Heart right ventricle (tissue), 16 donors: Measurements from ENCODE around the gene TTLL7. TPM values are rescaled to one million over a fixed set of nuclear protein-coding genes. Genes with fewer than 3 reads are reported as not detected.
A peak's percentile ranks its signal among the peaks of the same experiment; 100 is the strongest.

ENCODE experiments used
- ATAC-seq, 8 donors: fragments of 200-7000 bp; cut with Tn5 transposase; one replicate each; pipeline ENCODE4 v1.9.1; 2020; ENCODE audit warnings: mild to moderate bottlenecking in 8 of 8, moderate library complexity in 8 of 8, moderate number of reproducible peaks in 1 of 8
- DNase-seq, 2 donors: peaks; one replicate each; pipeline ENCODE4 v3.0.0-alpha.2; 2020
- H3K27ac ChIP-seq, 10 donors: fragments of 200-600 bp; sonication (generic) in 2 of 10; one replicate each; pipeline versions ENCODE4 v1.5.0 to v1.8.0; 2020 to 2022; ENCODE audit warnings: mild to moderate bottlenecking in 3 of 10
- H3K27me3 ChIP-seq, 7 donors: fragments of 200-600 bp; one replicate each; pipeline ENCODE4 v1.8.0; 2021 to 2022; ENCODE audit warnings: mild to moderate bottlenecking in 2 of 7
- H3K36me3 ChIP-seq, 9 donors: fragments of 200-600 bp; sonication (generic) in 1 of 9; one replicate each; pipeline versions ENCODE4 v1.5.0 to v1.8.0; 2020 to 2022; ENCODE audit warnings: mild to moderate bottlenecking in 2 of 9
- H3K4me1 ChIP-seq, 9 donors: fragments of 200-600 bp; sonication (generic) in 1 of 9; one replicate each; pipeline versions ENCODE4 v1.5.0 to v1.8.0; 2020 to 2022; ENCODE audit warnings: mild to moderate bottlenecking in 4 of 9
- H3K4me3 ChIP-seq, 10 donors: fragments of 200-600 bp; sonication (generic) in 2 of 10; one replicate each; pipeline versions ENCODE4 v1.5.0 to v1.8.0; 2020 to 2022; ENCODE audit warnings: mild to moderate bottlenecking in 7 of 10, moderate library complexity in 2 of 10
- H3K9me3 ChIP-seq, 11 donors: fragments of 200-600 bp in 10 of 11; sonication (generic) in 2 of 11; one replicate each; pipeline versions ENCODE4 v1.5.0 to v1.8.0; 2013 to 2022; ENCODE audit warnings: mild to moderate bottlenecking in 2 of 11, control low read depth in 1 of 11, moderate library complexity in 1 of 11
- WGBS, 2 donors: extraction: QIAGEN DNeasy Blood & Tissue Kit; methylation state at CpG; one replicate each; pipeline ENCODE4 v1.1.7; 2013; ENCODE audit warnings: inconsistent platforms in 1 of 2; 5-methylcytosine and 5-hydroxymethylcytosine counted together
- intact Hi-C, 10 donors: fragments of 100-400 bp; cut with DNase I; formaldehyde crosslinking; loops; one replicate each; pipeline versions ENCODE4 v1.11.1 to v1.14.2; 2022
- polyA plus RNA-seq, 2 donors: library from polyadenylated mRNA; stranded (reverse); fragments of 200-250 nt; gene quantifications; one replicate each; pipeline ENCODE4 v1.2.3, GENCODE V29; 2013
- total RNA-seq, 10 donors: library from RNA; stranded (reverse); fragmentation: NEBNext Ultra II Directional in 3 of 10; extraction: Animal tissue kit (Norgen Biotek cat#: 25700) in 3 of 10; gene quantifications; one replicate each; pipeline versions ENCODE4 v1.2.1 to v1.2.4, GENCODE V29; 2021 to 2023
- TF ChIP-seq, protein P1 (sequence below), 9 donors: fragments of 200-600 bp; sonication (generic) in 2 of 9; IDR thresholded peaks; one replicate each; pipeline versions ENCODE4 v1.5.0 to v1.8.0; 2021 to 2022; ENCODE audit warnings: antibody characterized with exemption in 9 of 9, mild to moderate bottlenecking in 5 of 9, moderate library complexity in 1 of 9
- donor health status: Arrhythmogenic right ventricular cardiomyopathy.
- donor health status: ischemic (EF 13 %, LVEDD 7.1; RV severe dilation, severe dysfunction).
- donor health status: healthy with polysubstance abuse.
- donor health status: DM: no; HTN: yes; CAD: no.
- donor health status: DM: no; HTN: no; CAD: no.
- donor health status: ischemic (EF 25% LVEDD 6.9; RV normal size, moderate dysfunction).
- donor health status: ischemic (EF 25% LVEDD 5.7; RV mildly dilated, moderate dysfunction).
- donor health status: healthy.
- donor health status: DM: yes; HTN: yes; CAD: no.
- donor health status: Ischemic cardiomyopathy.
- donor health status: ischemic (EF 35%, LVEDD 5.7; RV mildly dilated, moderate dysfunction).
- donor health status: nonischemic (EF 11% LVEDD 7.7; RV severe dilation, severe dysfunction).
- donor health status: DM: yes; HTN: yes; CAD: no.
- donor health status: PGD.
- donor health status: ischemic (EF 29% LVEDD 5.4; RV normal size, mild dysfunction).
- donor health status: nonischemic (EF 23%, LVEDD 6.1; RV moderate dilation, normal function).

TTLL7 gene
- total and polyA plus RNA-seq, 12 donors, result 1.0 to 12.1 (median 3.7) TPM

GRCh38 chr1:84000954-84001495 is 2.1 kb upstream of the TTLL7 start:
- ATAC-seq, result no peak
- H3K9me3 ChIP-seq, result no peaks in the 10 kb centered on the region
- WGBS, 2 donors, result 72 to 83% methylated on average over 4 of the region's 4 CpGs
- intact Hi-C loops, result no loop called here
- no peak overlapping the region for H3K4me3 ChIP-seq
- DNase-seq, result no peak
- no peak overlapping the region for H3K27ac ChIP-seq
- H3K4me1 ChIP-seq, result peaks cover 0 to 30% (median 3%) of the 10 kb centered on the region in 9 donors
- peaks cover 0 to 44% (median 7%) of the 10 kb centered on the region in 7 donors for H3K27me3 ChIP-seq
- H3K36me3 ChIP-seq, result no peaks in the 10 kb centered on the region
- TF ChIP-seq, protein P1, sequence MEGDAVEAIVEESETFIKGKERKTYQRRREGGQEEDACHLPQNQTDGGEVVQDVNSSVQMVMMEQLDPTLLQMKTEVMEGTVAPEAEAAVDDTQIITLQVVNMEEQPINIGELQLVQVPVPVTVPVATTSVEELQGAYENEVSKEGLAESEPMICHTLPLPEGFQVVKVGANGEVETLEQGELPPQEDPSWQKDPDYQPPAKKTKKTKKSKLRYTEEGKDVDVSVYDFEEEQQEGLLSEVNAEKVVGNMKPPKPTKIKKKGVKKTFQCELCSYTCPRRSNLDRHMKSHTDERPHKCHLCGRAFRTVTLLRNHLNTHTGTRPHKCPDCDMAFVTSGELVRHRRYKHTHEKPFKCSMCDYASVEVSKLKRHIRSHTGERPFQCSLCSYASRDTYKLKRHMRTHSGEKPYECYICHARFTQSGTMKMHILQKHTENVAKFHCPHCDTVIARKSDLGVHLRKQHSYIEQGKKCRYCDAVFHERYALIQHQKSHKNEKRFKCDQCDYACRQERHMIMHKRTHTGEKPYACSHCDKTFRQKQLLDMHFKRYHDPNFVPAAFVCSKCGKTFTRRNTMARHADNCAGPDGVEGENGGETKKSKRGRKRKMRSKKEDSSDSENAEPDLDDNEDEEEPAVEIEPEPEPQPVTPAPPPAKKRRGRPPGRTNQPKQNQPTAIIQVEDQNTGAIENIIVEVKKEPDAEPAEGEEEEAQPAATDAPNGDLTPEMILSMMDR (IDR thresholded peaks at IDR 0.05), result no peak

DNA sequence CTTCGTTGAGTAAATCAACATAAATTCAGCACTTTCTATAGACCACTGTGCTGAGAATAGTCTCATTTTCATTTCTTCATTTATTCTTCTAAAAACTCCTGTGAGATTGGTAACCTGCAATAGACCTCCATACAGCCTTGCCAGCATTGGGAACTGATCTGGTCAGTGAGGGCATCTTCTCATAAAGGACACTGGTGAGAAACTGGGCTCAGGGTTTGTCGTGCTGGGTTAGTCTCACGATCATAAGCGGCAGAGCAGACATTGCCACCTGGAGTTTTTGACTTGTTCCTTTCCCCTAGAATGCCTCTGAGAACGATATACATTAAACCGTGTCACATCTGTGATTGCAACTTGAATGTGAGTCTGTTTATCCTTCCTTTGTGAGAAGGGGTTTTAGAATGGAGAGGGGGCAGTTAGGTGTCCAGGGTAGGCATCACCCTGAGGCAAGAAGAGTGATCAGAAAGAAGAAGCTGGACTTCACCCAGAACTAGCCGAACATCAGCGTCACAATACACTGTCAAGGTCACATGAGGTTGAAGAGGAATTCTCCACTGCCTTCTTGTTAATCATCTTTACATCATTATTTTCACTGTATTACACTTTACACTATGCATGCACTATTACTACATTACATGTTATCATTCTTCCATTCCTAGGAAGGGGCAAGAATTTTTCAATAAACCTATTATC is 1.4 kb upstream of the TTLL7 start:
- Histone ChIP-seq H3K4me3 (peak overlapping the region in 1 of 10 donors; percentile 92), H3K9me3 (no peaks in the 10 kb centered on the region), H3K27ac (no peak overlapping the region), H3K36me3 (no peaks in the 10 kb centered on the region), H3K4me1 (peaks cover 0 to 32% (median 3%) of the 10 kb centered on the region in 9 donors), H3K27me3 (peaks cover 0 to 44% (median 7%) of the 10 kb centered on the region in 7 donors)
- ATAC-seq (no peak), DNase-seq (no peak)
- intact Hi-C loops, result no loop called here
- TF ChIP-seq, protein P1 (IDR thresholded peaks at IDR 0.05), result no peak
- 82 to 86% methylated on average over 8 of the region's 8 CpGs for WGBS, 2 donors

- DNase-seq (peak in 1 of 2 donors; percentile 78), ATAC-seq (peak; percentile 91 to 97 (median 94))
- H3K27ac ChIP-seq, result peak overlapping the region in 9 of 10 donors; percentile 61 to 86 (median 80)
- H3K4me3 ChIP-seq, result peak overlapping the region; percentile 63 to 93 (median 84)
- H3K36me3 ChIP-seq, result no peaks in the 10 kb centered on the region
- intact Hi-C loops, result loop anchor here in 1 of 10 donors (10.0 kb wide), 1 partner anchor 75 kb away; no protein-coding TSS in a partner anchor
- TF ChIP-seq, protein P1 (IDR thresholded peaks at IDR 0.05), result no peak
- H3K27me3 ChIP-seq, result peaks cover 0 to 44% (median 7%) of the 10 kb centered on the region in 7 donors
- no peaks in the 10 kb centered on the region for H3K9me3 ChIP-seq
- 2 to 3% methylated on average over 25 to 26 of the region's 26 CpGs for WGBS, 2 donors
- peaks cover 0 to 32% (median 3%) of the 10 kb centered on the region in 9 donors for H3K4me1 ChIP-seq
These were observed 436 bp upstream of the TTLL7 start for GRCh38 chr1:83999316-83999819.

DNA sequence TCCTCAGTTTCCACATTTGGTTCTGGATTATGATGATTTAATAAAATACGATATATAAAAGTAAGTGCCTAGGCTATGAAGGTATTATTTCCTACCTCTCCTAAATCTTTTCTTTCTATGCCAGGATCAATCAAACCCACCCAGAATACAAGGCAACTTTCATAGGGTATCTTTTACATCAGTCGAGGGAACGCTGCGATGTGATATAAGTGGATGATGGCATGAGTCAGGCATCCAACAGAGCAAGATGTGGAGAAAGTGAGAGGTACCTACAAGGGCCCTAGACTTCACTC is 781 bp downstream of the TTLL7 start:
- Histone ChIP-seq H3K27me3 (peaks cover 0 to 44% (median 7%) of the 10 kb centered on the region in 7 donors), H3K4me3 (peak overlapping the region; percentile 63 to 93 (median 84)), H3K27ac (peak overlapping the region in 6 of 10 donors; percentile 71 to 86 (median 80)), H3K36me3 (no peaks in the 10 kb centered on the region), H3K4me1 (peaks cover 0 to 32% (median 3%) of the 10 kb centered on the region in 9 donors), H3K9me3 (no peaks in the 10 kb centered on the region)
- WGBS, 2 donors, result 33 to 39% methylated on average over 4 of the region's 4 CpGs
- TF ChIP-seq, protein P1 (IDR thresholded peaks at IDR 0.05), result no peak
- DNase-seq (no peak), ATAC-seq (peak in 1 of 8 donors; percentile 12)
- intact Hi-C loops, result loop anchor here in 1 of 10 donors (10.0 kb wide), 1 partner anchor 77 kb away; no protein-coding TSS in a partner anchor
